GM19023 (cell line): ENCODE data around the gene AIG1.
"Not testable (repeated sequence)": the region's sequence is repeated elsewhere in the genome, so short reads cannot be mapped to it uniquely, and the experiment has no call there.

Source experiments
- ATAC-seq: cut with Tn5 transposase; IDR thresholded peaks from one replicate; pipeline ENCODE4 v1.9.1; 2021; ENCODE audit warnings: mild to moderate bottlenecking, moderate library complexity; ENCODE audit not compliant: unreplicated experiment

Gene AIG1

GRCh38 chr6:143223895-143224294 lies 163.2 kb downstream of the AIG1 start:
- ATAC-seq: no peak

- no peak for ATAC-seq
Observed at GRCh38 chr6:143224516-143224915, 163.8 kb downstream of the AIG1 start.

DNA sequence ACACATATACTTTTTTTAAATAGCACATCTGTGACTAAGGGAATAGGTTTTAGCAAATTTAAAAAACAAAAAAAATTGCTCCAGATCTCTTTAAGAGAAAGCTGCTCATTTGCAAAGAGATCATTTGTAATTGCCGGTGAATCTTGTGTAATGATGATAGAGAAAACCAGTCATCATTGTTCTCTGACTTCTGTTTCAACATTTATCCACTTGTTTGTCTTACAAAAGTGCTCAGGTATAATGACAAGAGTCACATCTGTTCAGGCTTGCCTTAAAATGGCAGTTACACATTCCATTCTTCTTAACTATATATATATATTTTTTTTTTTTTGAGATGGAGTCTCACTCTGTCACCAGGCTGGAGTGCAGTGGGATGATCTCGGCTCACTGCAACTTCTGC lies 165.2 kb downstream of the AIG1 start:
- ATAC-seq: no peak

- no peak for ATAC-seq
Observed at GRCh38 chr6:143227675-143228074, 167.0 kb downstream of the AIG1 start.

DNA sequence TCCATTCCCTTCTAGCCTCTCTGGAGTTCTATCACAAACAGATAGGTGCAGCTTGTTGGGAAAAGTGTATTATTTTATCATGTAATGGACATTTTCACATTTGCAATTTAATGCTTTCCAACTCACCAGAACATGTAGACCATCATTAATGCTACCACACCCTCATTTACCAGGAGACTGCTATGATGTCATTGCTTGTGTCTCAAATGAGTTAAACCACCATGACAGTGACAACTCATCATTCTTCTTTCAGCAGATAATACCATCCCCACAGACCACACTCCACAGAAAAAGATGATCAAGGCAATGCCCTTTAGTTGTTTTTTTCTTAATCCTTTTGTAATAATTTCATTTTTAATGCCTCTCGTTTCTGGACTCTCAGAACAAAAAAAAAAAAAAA lies 168.7 kb downstream of the AIG1 start:
- no peak for ATAC-seq

GRCh38 chr6:143232849-143233248 lies 172.2 kb downstream of the AIG1 start:
- ATAC-seq: no peak

DNA sequence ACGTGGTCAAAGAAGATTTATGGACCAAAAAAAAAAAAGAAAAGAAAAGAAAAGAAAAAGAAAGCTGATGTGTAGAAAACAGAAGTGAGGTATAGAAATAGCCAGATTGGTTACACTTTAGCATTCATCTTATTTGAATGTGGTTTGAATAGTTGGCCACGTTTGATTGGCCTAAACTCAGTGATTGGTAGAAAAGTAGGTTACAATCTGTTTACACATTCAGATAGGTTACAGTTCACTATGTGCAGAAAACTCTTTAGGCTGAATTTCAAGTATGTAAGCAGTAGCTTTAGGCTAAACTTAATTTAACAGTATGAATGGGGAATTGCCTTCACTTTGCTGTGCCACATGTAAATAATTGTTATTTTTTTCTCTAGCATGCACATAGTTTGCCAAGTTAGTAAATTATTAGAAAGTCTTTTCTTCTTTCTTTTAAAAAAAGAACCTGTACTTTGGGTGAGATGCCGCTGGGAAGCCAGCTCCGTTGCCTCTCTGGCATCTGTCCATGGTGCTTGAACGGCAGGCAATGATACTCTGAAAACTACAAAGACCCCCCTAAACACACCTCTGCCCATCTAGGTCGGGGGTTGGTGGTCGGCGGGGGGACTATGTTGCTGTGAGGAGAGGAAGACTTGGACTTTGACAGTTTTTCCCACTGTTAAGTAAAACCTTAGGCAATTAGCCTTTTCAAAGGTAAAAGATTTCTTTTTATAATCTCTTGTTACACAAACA lies 173.0 kb downstream of the AIG1 start:
- ATAC-seq: no peak

DNA sequence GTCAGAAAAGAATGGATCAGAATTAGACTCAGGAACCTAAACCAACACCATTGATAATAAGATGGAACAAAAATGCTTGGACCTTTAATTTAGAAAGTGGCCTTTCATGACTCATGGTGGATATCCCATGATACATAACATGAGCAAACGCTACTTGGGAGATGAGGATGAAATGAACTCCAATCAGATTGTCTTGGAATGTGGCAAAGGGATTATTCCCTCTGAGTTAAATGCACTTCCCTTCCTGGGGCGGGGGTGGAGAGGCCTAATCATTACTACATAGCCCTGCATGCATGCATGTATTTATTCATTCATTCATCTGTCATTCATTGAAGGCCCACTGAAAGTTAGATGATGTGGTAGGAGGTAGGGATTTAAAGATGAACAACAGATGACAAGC lies 174.0 kb downstream of the AIG1 start:
- no peak for ATAC-seq

GRCh38 chr6:143236151-143236798 lies 175.6 kb downstream of the AIG1 start:
- no peak for ATAC-seq

GRCh38 chr6:143238306-143238705 lies 177.6 kb downstream of the AIG1 start:
- ATAC-seq: no peak

DNA sequence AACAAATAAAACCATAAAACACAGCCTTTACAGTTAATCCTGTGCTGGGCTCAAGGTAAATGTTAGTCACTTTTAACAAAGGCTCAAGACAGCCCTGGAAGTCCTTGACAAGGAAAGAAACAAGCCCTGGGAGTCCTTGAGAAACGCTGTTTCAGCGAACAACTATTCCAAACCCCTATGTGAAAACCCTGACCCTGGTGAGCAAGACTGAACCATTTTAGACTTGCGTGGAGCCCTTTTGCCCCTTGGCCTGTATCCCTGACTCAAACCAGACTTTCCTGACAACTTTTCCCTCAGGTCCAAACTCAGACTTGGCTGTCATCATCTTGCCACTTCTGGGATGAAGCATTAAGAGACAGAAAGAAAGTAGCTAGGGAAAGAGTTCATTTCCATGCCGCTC lies 180.4 kb downstream of the AIG1 start:
- no peak for ATAC-seq

DNA sequence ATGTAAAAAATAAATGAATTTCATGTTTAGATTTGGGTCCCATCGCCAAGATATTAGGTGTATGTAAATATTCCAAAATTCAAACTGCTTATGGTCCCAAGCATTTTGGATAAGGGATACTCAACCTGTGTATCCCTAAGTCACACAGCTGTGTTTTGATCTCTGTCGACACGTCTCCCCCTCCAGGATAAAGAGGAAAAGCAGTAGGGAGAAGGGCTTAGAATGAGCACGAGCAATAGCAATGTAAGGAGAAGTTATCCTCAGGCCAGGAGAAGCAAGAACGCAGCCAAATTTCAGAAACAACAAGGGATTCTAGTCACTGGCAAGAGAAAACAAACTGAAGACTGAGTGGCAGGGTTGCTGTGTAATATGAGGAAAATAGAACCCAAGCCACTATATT lies 181.2 kb downstream of the AIG1 start:
- no peak for ATAC-seq

DNA sequence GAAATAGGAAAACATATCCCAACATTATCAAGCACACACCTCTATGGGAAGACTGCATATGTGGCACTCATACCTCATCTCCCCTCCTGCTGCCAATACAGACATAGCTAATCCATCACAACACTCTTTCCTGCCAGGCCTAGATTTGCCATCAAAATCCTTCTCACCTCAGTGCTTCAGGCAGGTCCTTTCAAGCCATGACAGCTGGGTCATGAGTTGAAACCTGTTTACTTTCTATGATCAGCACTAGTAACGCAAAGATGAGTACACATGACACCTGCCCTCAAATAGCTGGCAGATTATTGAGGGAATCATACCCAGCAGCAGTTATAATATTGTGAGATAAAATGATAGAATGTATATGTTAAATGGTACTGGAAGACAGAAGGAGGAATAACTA lies 183.1 kb downstream of the AIG1 start:
- ATAC-seq: no peak

- ATAC-seq: no peak
Observed at GRCh38 chr6:143245656-143246055, 185.0 kb downstream of the AIG1 start.

DNA sequence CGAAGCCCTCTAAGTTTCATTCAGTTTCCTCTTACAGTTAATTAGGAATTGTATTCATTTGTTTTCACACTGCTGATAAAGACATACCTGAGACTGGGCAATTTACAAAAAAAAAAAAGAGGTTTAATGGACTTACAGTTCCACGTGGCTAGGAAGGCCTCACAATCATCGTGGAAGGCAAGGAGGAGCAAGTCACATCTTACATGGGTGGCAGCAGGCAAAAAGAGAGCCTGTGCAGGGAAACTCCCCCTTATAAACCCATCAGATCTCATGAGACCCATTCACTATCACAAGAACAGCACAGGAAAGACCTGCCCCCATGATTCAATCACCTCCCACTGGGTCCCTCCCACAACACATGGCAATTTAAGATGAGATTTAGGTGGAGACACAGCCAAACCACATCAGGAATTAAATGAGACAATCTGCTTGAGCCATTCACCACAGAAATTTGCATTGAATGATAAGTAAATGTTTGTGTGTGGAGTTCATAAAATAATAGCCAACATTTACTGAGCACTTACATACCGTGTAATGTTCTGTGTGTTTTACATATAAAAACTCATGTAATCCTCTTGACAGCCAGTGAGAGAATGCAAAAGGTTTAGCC lies 185.6 kb downstream of the AIG1 start:
- not testable (repeated sequence) for ATAC-seq

- no peak for ATAC-seq
Observed at GRCh38 chr6:143247586-143247985, 186.9 kb downstream of the AIG1 start.

- no peak for ATAC-seq
Observed at GRCh38 chr6:143248359-143248758, 187.7 kb downstream of the AIG1 start.

- no peak for ATAC-seq
Observed at GRCh38 chr6:143251288-143251687, 190.6 kb downstream of the AIG1 start.

GRCh38 chr6:143252961-143253360 lies 192.3 kb downstream of the AIG1 start:
- no peak for ATAC-seq

DNA sequence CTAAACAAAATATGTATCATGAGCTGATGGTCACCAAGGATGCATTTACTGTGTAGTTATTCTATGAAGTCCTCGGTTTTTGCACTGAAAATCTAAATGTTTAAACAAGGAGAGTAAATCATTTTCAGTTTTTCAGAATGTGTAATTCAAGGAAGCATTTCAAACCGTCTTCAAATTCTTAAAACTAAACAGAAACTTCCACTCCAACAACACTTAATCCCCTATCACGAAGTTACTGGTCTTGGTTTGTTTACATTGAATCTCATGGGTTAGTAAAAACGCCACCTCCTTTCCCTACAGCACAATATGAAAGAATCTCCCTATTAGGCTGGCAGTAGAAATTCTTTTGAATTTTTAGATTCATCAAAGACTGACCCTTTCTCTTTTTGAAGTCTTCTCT lies 192.9 kb downstream of the AIG1 start:
- ATAC-seq: no peak

DNA sequence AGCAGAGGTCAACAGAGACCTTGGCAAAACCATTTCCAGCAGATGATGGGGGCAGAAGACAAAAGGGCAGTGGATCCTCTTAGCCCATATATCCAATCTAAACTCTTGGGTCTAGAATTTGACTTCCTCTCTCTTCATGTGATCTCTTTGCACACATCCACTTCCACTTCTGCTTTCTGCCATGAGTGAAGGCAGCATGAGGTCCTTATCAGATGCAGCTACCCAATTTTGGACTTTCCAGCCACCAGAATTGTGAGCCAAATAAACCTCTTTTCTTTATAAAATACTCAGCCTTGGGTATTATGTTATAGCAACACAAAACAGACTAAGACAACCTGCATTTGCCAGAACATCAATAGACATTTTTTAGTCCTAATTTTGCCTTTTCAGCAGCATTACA lies 198.3 kb downstream of the AIG1 start:
- ATAC-seq: no peak

GRCh38 chr6:143260857-143261256 lies 200.2 kb downstream of the AIG1 start:
- ATAC-seq: no peak
